Tracheal epithelial cell (primary cell): ENCODE measurements around the gene DDX55. TPM values are rescaled to one million over a fixed set of nuclear protein-coding genes. Genes with fewer than 3 reads are reported as not detected.

Experiments used
- total RNA-seq: library from RNA; depleted of rRNA; stranded (reverse); fragments of >200 nt; gene quantifications from 2 replicates; pipeline ENCODE4 v1.2.1, GENCODE V29; 2014

Gene DDX55, protein sequence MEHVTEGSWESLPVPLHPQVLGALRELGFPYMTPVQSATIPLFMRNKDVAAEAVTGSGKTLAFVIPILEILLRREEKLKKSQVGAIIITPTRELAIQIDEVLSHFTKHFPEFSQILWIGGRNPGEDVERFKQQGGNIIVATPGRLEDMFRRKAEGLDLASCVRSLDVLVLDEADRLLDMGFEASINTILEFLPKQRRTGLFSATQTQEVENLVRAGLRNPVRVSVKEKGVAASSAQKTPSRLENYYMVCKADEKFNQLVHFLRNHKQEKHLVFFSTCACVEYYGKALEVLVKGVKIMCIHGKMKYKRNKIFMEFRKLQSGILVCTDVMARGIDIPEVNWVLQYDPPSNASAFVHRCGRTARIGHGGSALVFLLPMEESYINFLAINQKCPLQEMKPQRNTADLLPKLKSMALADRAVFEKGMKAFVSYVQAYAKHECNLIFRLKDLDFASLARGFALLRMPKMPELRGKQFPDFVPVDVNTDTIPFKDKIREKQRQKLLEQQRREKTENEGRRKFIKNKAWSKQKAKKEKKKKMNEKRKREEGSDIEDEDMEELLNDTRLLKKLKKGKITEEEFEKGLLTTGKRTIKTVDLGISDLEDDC
- total RNA-seq = 15.2 and 25.6 TPM in 2 replicates

DNA sequence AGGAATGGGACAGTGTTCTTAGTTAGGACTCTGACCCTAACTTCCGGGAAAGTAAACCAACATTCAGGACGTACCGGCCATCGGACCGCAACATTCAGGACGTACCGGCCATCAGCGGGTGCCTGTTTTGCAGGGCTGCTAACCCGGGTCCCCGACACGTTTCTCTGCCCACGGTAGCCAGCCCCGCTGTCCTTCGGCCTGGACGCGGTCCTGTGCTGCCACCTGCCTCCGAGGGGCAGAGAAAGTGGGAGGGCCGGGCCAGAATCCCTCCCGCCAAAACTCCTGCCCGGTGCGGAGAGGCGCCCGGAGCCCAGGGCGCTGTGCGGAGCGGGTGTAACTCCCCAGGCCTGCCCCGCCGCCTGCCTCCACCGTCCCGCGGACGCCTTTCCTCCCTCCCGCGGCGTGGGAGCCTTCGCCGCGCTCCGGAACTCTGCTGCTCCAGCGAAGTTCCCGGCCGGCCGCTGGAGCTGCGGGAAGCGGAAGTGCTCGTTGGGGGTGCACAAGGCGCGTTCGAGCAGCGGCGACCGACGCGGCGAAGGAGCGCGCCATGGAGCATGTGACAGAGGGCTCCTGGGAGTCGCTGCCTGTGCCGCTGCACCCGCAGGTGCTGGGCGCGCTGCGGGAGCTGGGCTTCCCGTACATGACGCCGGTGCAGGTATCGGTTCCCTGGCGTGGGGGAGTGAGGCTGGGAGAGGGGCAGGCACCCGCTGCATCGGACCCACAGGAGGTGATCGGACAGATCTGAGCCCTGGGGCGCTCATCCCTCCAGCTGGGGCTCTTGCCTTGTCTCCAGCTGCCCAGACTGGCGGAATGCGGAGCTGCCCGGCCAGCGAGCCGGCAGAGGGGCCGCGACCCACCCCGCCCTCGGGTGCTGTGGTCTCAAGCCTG, at the start of gene DDX55:
TSS of gene DDX55 (plus strand) at position 498 of the 888 bp plus-strand sequence. CDS start at position 548, 50 bp downstream.

DNA sequence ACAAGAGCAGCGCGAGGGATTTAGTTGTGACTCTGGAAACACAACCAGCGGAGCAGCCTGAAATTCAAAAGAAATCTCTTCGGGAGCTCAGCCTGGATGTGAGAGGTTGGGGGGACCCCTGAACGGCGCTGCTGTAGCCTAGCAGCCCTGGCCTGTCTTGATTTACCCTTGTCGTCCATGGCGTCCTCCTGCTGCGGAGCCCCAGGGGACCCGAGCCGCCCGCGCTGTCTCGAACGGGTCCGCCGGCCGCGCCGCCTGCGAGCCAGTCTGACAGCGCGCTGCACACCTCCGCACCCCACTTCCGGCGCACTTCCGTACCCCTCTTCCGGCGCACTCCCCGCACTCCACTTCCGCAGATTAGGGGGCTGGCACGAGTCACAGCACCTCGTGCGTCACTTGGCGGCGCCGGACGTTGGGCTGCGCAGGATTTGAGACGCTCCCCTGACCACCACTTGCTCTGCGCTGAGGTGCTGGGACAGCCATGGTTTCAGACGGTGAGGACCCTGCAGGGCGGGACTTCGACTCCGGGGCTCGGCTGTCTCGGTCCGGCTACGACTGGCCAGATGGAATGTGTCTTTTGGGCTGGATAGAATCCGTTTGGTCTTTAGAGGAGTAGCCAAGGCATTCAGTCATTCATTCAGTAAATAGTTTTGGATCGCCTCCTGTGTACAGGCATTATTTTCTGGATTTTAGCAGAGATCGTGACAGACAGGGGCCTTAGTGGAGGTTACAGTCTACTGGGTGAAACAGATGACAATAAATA, 31.7 kb downstream of the DDX55 start, which contains the start of the genes EIF2B1 and GTF2H3:
TSS of gene EIF2B1 (minus strand) at position 308 of the 763 bp plus-strand sequence. CDS start at position 179, 129 bp downstream.
TSS of gene GTF2H3 (plus strand) at position 451 of the 763 bp plus-strand sequence. CDS start at position 482, 31 bp downstream.

Other genes with a start within 250 kb of the DDX55 start
- 23.9 and 26.9 TPM in 2 replicates for gene SBNO1, start 237.3 kb upstream of the DDX55 start, total RNA-seq
- gene KMT5A, start 218.0 kb upstream of the DDX55 start, total RNA-seq = 38.1 and 46.0 TPM in 2 replicates
- 3.0 and 3.9 TPM in 2 replicates for gene RILPL2, start 165.4 kb upstream of the DDX55 start, total RNA-seq
- 8.9 and 9.2 TPM in 2 replicates for gene SNRNP35, start 144.0 kb upstream of the DDX55 start, total RNA-seq
- gene RILPL1, start 68.4 kb upstream of the DDX55 start, total RNA-seq = 5.3 and 6.4 TPM in 2 replicates
- gene TMED2, start 17.5 kb upstream of the DDX55 start, total RNA-seq = 383 and 386 TPM in 2 replicates
- gene EIF2B1, start 31.6 kb downstream of the DDX55 start, total RNA-seq = 62.2 and 72.3 TPM in 2 replicates
- 61.4 and 68.0 TPM in 2 replicates for gene GTF2H3, start 31.7 kb downstream of the DDX55 start, total RNA-seq
- 3.1 and 3.2 TPM in 2 replicates for gene TCTN2, start 69.0 kb downstream of the DDX55 start, total RNA-seq
- 17.3 and 36.1 TPM in 2 replicates for gene ATP6V0A2, start 110.3 kb downstream of the DDX55 start, total RNA-seq
- under 0.01 TPM in 2 replicates for gene DNAH10, start 160.2 kb downstream of the DDX55 start, total RNA-seq